ENCODE data around the gene GPS2. TPM values are rescaled to one million over a fixed set of nuclear protein-coding genes. Genes with fewer than 3 reads are reported as not detected.

The GPS2 gene
- total RNA-seq, 6 experiments from 2014 or later: 34.7 to 45.2 (median 40.7) TPM

DNA sequence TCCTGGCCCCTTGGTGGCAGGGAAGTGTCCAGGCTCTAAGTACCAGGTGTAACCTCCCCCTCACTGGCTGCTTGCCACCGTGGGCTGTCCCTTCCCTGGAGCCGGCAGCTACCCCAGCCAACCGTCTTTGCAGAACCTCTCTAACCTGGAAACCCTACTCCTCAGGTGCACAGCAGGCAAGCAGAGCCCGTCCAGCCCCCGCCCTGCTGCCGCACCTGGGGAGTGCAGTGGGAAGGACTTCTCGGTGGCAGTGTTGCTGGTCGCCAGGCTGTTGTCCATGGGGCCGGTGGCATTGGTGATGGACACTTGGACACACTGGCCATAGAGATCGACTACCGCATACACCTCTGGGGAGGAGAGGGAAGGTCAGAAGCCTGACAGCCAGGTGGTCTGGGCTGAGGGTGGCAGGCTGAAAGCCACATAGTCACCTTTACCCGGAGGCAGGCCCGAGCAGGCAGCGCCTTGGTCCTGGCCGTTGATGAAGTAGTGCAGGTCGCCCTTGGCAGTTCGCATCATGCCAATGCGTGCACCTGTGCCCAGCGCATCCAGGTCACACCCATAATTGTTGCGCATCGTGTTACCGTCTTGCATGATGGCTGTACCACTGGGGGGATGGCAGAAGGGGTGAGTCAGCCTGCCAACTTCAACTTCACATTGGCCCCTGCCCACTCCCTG, 7.5 kb upstream of the GPS2 start:
- Mint-ChIP-seq H3K36me3 (ENCODE audit: low read depth) (peaks cover 9% of the 10 kb centered on the region), H3K4me1 (ENCODE audit: low read depth) (peaks cover 1% of the 10 kb centered on the region), H3K27me3 (ENCODE audit: insufficient read depth) (no peaks in the 10 kb centered on the region), H3K4me3 (no peak overlapping the region), H3K9me3 (no peaks in the 10 kb centered on the region), H3K27ac (no peak overlapping the region)
- TF ChIP-seq, protein P1, sequence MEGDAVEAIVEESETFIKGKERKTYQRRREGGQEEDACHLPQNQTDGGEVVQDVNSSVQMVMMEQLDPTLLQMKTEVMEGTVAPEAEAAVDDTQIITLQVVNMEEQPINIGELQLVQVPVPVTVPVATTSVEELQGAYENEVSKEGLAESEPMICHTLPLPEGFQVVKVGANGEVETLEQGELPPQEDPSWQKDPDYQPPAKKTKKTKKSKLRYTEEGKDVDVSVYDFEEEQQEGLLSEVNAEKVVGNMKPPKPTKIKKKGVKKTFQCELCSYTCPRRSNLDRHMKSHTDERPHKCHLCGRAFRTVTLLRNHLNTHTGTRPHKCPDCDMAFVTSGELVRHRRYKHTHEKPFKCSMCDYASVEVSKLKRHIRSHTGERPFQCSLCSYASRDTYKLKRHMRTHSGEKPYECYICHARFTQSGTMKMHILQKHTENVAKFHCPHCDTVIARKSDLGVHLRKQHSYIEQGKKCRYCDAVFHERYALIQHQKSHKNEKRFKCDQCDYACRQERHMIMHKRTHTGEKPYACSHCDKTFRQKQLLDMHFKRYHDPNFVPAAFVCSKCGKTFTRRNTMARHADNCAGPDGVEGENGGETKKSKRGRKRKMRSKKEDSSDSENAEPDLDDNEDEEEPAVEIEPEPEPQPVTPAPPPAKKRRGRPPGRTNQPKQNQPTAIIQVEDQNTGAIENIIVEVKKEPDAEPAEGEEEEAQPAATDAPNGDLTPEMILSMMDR (IDR thresholded peaks at IDR 0.05): no peak
- DNase-seq: no peak

- peaks cover 1% of the 10 kb centered on the region; the same call in 1 of the 2 replicates for H3K27me3 Mint-ChIP-seq (ENCODE audit: insufficient read depth)
- peaks cover 1% of the 10 kb centered on the region; the same call in 1 of the 2 replicates for H3K4me1 Mint-ChIP-seq (ENCODE audit: low read depth)
- H3K4me3 Mint-ChIP-seq: no peak overlapping the region
- DNase-seq: no peak
- no peaks in the 10 kb centered on the region for H3K9me3 Mint-ChIP-seq
- no peak overlapping the region for H3K27ac Mint-ChIP-seq
- TF ChIP-seq, protein P1 (IDR thresholded peaks at IDR 0.05): no peak
- peaks cover 11% of the 10 kb centered on the region for H3K36me3 Mint-ChIP-seq (ENCODE audit: low read depth)
Observed at GRCh38 chr17:7321466-7321865, 6.3 kb upstream of the GPS2 start.

- Mint-ChIP-seq H3K4me1 (ENCODE audit: low read depth) (peaks cover 20% of the 10 kb centered on the region), H3K27ac (no peak overlapping the region), H3K4me3 (no peak overlapping the region), H3K36me3 (ENCODE audit: low read depth) (peaks cover 32% of the 10 kb centered on the region), H3K27me3 (ENCODE audit: insufficient read depth) (peaks cover 11% of the 10 kb centered on the region), H3K9me3 (no peaks in the 10 kb centered on the region)
- no peak for DNase-seq
- TF ChIP-seq, protein P1 (IDR thresholded peaks at IDR 0.05): no peak
Observed at GRCh38 chr17:7318121-7318860, 3.1 kb upstream of the GPS2 start.

- peaks cover 30% of the 10 kb centered on the region for H3K4me1 Mint-ChIP-seq (ENCODE audit: low read depth)
- no peaks in the 10 kb centered on the region for H3K9me3 Mint-ChIP-seq
- no peak overlapping the region for H3K27ac Mint-ChIP-seq
- TF ChIP-seq, protein P1 (IDR thresholded peaks at IDR 0.05): no peak
- H3K36me3 Mint-ChIP-seq (ENCODE audit: low read depth): peaks cover 42% of the 10 kb centered on the region
- no peak overlapping the region for H3K4me3 Mint-ChIP-seq
- DNase-seq: no peak
- peaks cover 17% of the 10 kb centered on the region for H3K27me3 Mint-ChIP-seq (ENCODE audit: insufficient read depth)
Observed at GRCh38 chr17:7317161-7317803, 2.1 kb upstream of the GPS2 start.

DNA sequence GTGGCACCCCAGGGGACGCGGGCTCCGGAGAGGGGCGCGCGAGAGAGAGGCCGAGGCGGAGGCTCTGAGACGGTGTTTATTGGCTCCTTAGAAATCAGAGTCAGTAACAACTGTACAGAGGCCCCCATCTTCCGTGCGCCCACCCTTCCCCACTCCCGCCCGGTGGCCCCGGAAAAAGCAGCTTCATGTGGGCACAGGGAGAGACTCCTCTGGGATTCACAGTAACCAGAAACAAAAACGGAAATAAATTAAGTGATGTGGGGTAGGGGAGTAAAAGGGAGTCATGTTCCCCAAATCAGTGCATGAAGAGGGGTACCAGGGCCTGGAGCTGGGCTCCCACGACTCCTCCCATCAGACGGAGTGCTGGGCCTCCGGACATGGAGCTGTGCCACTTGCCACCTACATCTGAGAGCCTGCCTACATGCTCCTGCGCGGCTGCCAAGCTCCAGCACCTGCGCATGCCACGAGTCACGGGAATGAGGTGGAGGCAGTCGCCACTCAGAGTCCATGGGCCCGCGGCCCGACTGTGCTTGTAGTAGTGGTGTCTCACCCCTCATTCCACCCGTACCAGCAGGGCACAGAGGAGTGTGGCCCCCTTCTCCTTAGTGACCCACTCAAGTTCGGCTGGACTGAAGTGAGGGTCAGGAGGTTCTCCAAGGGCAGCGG, 543 bp upstream of the GPS2 start:
- TF ChIP-seq, protein P1 (IDR thresholded peaks at IDR 0.05): no peak
- H3K27me3 Mint-ChIP-seq (ENCODE audit: insufficient read depth): peaks cover 17% of the 10 kb centered on the region
- peaks cover 45% of the 10 kb centered on the region for H3K36me3 Mint-ChIP-seq (ENCODE audit: low read depth)
- peak overlapping the region; percentile 87 for H3K4me3 Mint-ChIP-seq
- peaks cover 43% of the 10 kb centered on the region for H3K4me1 Mint-ChIP-seq (ENCODE audit: low read depth)
- no peaks in the 10 kb centered on the region for H3K9me3 Mint-ChIP-seq
- no peak for DNase-seq
- peak overlapping the region; percentile 74 for H3K27ac Mint-ChIP-seq

Data from HFFc6 (cell line).